Measurements from ENCODE around the gene BAG5.

The BAG5 gene

GRCh38 chr14:103546652-103547454 is 15.6 kb downstream of the BAG5 start:
- DNase-seq, result peak; percentile 11

- no peak for DNase-seq
These were observed 16.4 kb downstream of the BAG5 start for GRCh38 chr14:103545915-103546651.

GRCh38 chr14:103545219-103545914 is 17.1 kb downstream of the BAG5 start:
- no peak for DNase-seq

GRCh38 chr14:103544388-103545218 is 17.9 kb downstream of the BAG5 start:
- DNase-seq, result peak; percentile 38

GRCh38 chr14:103543721-103544387 is 18.6 kb downstream of the BAG5 start:
- no peak for DNase-seq

GRCh38 chr14:103543140-103543539 is 19.3 kb downstream of the BAG5 start:
- no peak for DNase-seq

- DNase-seq, result no peak
These were observed 19.8 kb downstream of the BAG5 start for GRCh38 chr14:103542605-103543088.

GRCh38 chr14:103541709-103542604 is 20.5 kb downstream of the BAG5 start:
- DNase-seq, result no peak

- no peak for DNase-seq
These were observed 21.4 kb downstream of the BAG5 start for GRCh38 chr14:103540821-103541708.

GRCh38 chr14:103539056-103539825 is 23.2 kb downstream of the BAG5 start:
- no peak for DNase-seq

GRCh38 chr14:103538291-103539055 is 24.0 kb downstream of the BAG5 start:
- DNase-seq, result no peak

GRCh38 chr14:103537175-103537990 is 25.1 kb downstream of the BAG5 start:
- no peak for DNase-seq

- DNase-seq, result no peak
These were observed 25.8 kb downstream of the BAG5 start for GRCh38 chr14:103536693-103537092.

- no peak for DNase-seq
These were observed 26.4 kb downstream of the BAG5 start for GRCh38 chr14:103535891-103536565.

GRCh38 chr14:103535081-103535890 is 27.2 kb downstream of the BAG5 start:
- no peak for DNase-seq

GRCh38 chr14:103534576-103535061 is 27.8 kb downstream of the BAG5 start:
- no peak for DNase-seq

Measured in NCI-H2227 treated with DMSO at 0.1 percent for 48 hours (cell line).